Lower lobe of right lung (tissue), 2 donors: Measurements from ENCODE around the gene TSPAN16. TPM values are rescaled to one million over a fixed set of nuclear protein-coding genes. Genes with fewer than 3 reads are reported as not detected.

Experiments
- ATAC-seq, 2 donors: fragments of 200-7000 bp; cut with Tn5 transposase; one replicate each; pipeline ENCODE4 v1.9.1; 2020 to 2022; ENCODE audit warnings: mild to moderate bottlenecking in 2 of 2, moderate library complexity in 2 of 2
- DNase-seq: peaks from one replicate; pipeline ENCODE4 v3.0.0-alpha.2; 2020
- H3K27ac ChIP-seq: fragments of 200-600 bp; one replicate; pipeline ENCODE4 v1.8.0; 2022
- H3K27me3 ChIP-seq: fragments of 200-600 bp; one replicate; pipeline ENCODE4 v1.8.0; 2022; ENCODE audit warnings: low read depth
- H3K36me3 ChIP-seq: fragments of 200-600 bp; one replicate; pipeline ENCODE4 v1.8.0; 2022; ENCODE audit warnings: mild to moderate bottlenecking
- H3K4me1 ChIP-seq: fragments of 200-600 bp; one replicate; pipeline ENCODE4 v1.8.0; 2022
- H3K4me3 ChIP-seq: fragments of 200-600 bp; one replicate; pipeline ENCODE4 v1.8.0; 2022; ENCODE audit warnings: mild to moderate bottlenecking
- H3K9me3 ChIP-seq: fragments of 200-600 bp; one replicate; pipeline ENCODE4 v1.8.0; 2022
- intact Hi-C: fragments of 100-400 bp; cut with DNase I; formaldehyde crosslinking; loops from one replicate; pipeline ENCODE4 v1.11.0; 2022
- total RNA-seq: library from RNA; stranded (reverse); fragmentation: NEBNext Ultra II Directional; extraction: Animal tissue kit (Norgen Biotek cat#: 25700); gene quantifications from one replicate; pipeline ENCODE4 v1.2.1, GENCODE V29; 2021
- TF ChIP-seq, protein P1 (sequence below): fragments of 200-600 bp; IDR thresholded peaks from one replicate; pipeline ENCODE4 v1.8.0; 2022; ENCODE audit warnings: antibody characterized with exemption, mild to moderate bottlenecking
- donor health status: DM: no; HTN: yes; CAD: no; lungs with severe emphysema.

Gene TSPAN16
- total RNA-seq, 1 donor from 2014 or later, result not detected

DNA sequence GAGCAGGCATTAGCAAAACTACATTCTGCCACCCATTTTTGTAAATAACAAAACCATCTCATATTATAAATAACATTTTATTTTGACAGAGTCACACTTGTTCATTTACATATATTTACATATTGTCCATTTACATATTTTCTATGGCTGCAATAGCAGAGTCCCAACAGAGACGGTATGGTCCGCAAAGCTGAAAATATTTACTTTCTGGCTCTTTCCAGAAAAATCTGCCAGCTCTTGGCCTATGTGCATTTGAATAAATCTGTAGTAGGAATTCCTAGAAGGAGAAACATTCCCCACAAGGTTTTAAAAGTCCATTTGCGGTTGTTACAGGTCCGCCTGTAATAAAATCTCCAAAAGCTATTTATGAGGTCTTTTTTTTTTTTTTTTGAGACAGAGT lies 5.7 kb upstream of the TSPAN16 start:
- TF ChIP-seq, protein P1, sequence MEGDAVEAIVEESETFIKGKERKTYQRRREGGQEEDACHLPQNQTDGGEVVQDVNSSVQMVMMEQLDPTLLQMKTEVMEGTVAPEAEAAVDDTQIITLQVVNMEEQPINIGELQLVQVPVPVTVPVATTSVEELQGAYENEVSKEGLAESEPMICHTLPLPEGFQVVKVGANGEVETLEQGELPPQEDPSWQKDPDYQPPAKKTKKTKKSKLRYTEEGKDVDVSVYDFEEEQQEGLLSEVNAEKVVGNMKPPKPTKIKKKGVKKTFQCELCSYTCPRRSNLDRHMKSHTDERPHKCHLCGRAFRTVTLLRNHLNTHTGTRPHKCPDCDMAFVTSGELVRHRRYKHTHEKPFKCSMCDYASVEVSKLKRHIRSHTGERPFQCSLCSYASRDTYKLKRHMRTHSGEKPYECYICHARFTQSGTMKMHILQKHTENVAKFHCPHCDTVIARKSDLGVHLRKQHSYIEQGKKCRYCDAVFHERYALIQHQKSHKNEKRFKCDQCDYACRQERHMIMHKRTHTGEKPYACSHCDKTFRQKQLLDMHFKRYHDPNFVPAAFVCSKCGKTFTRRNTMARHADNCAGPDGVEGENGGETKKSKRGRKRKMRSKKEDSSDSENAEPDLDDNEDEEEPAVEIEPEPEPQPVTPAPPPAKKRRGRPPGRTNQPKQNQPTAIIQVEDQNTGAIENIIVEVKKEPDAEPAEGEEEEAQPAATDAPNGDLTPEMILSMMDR, result no peak
- Histone ChIP-seq H3K27me3 (no peaks in the 10 kb centered on the region), H3K9me3 (no peaks in the 10 kb centered on the region), H3K36me3 (no peaks in the 10 kb centered on the region), H3K4me1 (peaks cover 29% of the 10 kb centered on the region), H3K27ac (no peak overlapping the region), H3K4me3 (no peak overlapping the region)
- intact Hi-C loops, result no loop called here
- DNase-seq (no peak), ATAC-seq (no peak)

DNA sequence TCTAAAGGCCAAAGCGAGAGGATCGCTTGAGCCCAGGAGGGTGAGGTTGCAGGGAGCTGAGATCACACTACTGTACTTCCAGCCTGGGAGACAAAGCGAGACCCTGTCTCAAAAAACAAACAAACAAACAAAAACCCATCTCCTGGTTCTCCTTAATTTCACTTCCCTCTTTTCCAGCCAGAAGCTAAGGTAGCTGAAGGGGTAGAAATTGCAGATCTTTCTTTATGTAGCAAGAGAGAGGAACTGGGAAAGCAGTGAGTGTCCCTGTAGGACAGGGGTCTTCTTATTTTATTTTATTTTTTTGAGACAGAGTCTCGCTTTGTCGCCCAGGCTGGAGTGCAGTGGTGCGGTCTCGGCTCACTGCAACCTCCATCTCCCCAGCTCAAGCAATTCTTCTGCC lies 4.5 kb upstream of the TSPAN16 start:
- H3K27me3 ChIP-seq, result no peaks in the 10 kb centered on the region
- H3K4me1 ChIP-seq, result peaks cover 32% of the 10 kb centered on the region
- H3K9me3 ChIP-seq, result no peaks in the 10 kb centered on the region
- no peak overlapping the region for H3K4me3 ChIP-seq
- H3K27ac ChIP-seq, result no peak overlapping the region
- no peak for ATAC-seq
- H3K36me3 ChIP-seq, result no peaks in the 10 kb centered on the region
- intact Hi-C loops, result no loop called here
- TF ChIP-seq, protein P1, result no peak
- DNase-seq, result no peak

DNA sequence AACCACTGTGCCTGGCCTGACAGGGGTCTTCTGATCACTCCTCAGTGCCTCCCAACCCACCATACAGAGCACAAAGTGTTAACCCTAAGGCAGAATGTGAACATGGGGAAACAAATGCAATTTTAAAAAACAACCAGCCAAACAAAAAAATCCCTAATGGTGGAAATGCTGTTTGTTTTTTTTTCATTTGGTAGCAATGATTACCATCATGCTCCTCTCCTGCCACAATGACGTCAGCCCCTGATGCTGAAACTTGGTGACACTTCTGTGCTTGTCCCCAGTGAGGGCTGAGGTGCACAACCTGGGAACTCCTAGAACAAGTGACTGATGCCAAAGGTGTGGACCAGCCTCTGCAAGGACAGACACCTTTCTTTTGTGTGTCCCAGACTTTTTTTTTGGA lies 4.0 kb upstream of the TSPAN16 start:
- DNase-seq (no peak), ATAC-seq (no peak)
- H3K36me3 ChIP-seq, result no peaks in the 10 kb centered on the region
- no peaks in the 10 kb centered on the region for H3K9me3 ChIP-seq
- H3K27ac ChIP-seq, result no peak overlapping the region
- no peak overlapping the region for H3K4me3 ChIP-seq
- no peaks in the 10 kb centered on the region for H3K27me3 ChIP-seq
- intact Hi-C loops, result no loop called here
- peaks cover 32% of the 10 kb centered on the region for H3K4me1 ChIP-seq
- TF ChIP-seq, protein P1, result no peak

DNA sequence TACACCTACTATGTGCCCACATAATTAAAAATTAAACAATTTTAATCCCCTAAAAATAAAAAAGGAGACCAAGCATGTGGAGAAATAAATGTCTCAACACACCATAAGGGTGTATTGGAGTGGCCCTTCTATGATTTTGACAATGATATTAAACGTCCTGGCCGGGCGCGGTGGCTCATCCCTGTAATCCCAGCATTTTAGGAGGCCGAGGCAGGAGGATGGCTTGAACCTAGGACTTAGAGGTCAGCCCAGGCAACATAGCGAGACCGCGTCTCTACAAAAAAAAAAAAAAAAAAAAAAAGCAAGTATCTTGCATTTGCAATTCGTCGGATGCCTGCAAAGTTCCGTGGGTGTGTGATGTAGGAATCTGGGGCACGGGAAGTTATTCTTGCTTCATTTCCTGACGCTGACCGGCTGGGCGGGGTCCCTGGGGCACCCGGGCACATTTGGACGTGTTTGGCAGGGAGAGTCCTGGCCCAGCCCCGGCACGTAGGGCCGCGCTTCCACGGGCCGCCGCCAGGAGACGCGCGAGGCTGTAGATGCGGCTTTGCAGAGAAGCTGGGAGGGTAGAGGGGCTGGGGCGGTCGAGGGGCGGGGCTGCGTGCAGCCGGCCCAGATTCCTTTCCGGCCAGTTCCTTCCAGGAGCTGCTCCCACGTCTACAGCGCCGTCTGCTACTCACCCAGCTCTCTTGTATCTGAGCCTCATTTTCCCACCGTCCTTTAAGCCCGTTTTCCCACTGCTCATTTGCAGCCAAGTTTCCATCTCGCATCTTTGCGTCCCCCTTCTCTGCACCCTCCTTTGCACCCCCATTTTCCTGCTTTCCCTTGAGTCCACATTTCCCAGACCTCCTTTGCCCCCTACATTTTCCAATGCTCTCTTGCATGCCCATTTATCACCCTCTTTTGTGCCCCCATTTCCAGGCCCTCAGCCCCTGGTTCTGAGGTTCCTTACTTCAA lies 2.2 kb upstream of the TSPAN16 start:
- intact Hi-C loops, result no loop called here
- Histone ChIP-seq H3K9me3 (no peaks in the 10 kb centered on the region), H3K4me1 (peaks cover 30% of the 10 kb centered on the region), H3K4me3 (peak overlapping the region; percentile 38), H3K27ac (peak overlapping the region; percentile 49), H3K27me3 (no peaks in the 10 kb centered on the region), H3K36me3 (no peaks in the 10 kb centered on the region)
- peak; percentile 98 to 99 for ATAC-seq
- TF ChIP-seq, protein P1, result peak; percentile 99
- DNase-seq, result peak; percentile 97

DNA sequence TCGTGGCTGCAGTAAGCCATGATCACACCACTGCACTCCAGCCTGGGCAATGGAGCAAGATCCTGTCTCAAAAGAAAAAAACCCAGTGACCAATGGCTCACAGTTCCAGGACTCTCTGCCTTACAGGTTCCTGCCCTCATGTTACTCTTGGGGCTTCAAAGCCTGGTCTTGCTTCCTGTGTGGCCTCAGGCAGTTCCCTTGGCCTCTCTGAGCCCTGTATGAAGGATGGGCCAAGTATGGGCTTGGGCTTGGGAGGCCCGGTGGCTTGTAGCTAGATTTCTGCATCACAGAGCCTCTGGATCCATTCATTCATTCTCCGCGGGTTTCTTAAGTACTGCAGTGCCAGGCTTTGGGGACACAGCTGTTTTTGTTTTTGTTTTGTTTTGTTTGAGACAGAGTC lies 780 bp upstream of the TSPAN16 start:
- Histone ChIP-seq H3K27ac (no peak overlapping the region), H3K9me3 (no peaks in the 10 kb centered on the region), H3K4me3 (no peak overlapping the region), H3K4me1 (peaks cover 30% of the 10 kb centered on the region), H3K36me3 (no peaks in the 10 kb centered on the region), H3K27me3 (no peaks in the 10 kb centered on the region)
- TF ChIP-seq, protein P1, result no peak
- no peak for ATAC-seq
- DNase-seq, result no peak
- intact Hi-C loops, result no loop called here
